ELR (cell line): ENCODE measurements around the gene IL17REL.

Experiments
- DNase-seq: peaks from one replicate; pipeline ENCODE4 v3.0.0-alpha.2; 2015; ENCODE audit warnings: low read depth

The IL17REL gene

GRCh38 chr22:49966774-49967705, 45.5 kb downstream of the IL17REL start:
- no peak for DNase-seq

DNA sequence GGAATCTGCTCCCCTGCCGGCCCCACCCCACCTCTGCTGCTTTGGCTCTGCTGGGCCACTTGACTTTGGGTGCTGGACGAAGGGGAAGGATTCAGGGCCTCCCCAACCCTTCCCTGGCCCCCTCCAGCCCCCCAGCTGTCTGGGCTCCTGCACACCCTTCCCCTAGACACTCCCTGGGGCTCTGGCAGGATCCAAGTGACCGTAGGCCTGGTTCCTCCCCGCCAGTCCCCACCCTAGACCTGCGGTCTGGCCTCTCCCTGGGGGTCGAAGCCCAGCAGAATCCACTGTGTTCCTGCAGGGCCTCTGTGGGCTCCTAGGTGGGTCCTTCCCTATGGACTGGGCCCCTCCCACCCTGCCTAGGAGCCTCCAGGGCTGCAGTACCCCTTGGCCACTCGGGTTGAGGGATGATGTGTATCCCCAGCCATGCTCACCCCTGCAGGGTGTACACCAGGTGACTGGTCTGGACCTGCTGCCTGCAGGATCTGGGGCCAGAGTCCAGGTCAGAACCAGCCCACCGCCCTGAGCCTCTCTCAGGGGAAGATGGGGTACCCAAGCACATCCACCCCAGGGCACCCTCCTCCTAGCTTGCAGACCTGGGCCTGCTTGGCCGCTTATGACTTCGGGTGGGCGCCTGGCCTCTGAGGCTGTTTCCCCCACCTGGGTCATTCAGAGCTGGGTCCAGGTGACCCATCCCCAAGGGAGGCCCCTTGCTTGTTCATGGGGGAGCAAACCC, 46.4 kb downstream of the IL17REL start:
- no peak for DNase-seq

GRCh38 chr22:49965091-49966040, 47.2 kb downstream of the IL17REL start:
- DNase-seq = no peak

DNA sequence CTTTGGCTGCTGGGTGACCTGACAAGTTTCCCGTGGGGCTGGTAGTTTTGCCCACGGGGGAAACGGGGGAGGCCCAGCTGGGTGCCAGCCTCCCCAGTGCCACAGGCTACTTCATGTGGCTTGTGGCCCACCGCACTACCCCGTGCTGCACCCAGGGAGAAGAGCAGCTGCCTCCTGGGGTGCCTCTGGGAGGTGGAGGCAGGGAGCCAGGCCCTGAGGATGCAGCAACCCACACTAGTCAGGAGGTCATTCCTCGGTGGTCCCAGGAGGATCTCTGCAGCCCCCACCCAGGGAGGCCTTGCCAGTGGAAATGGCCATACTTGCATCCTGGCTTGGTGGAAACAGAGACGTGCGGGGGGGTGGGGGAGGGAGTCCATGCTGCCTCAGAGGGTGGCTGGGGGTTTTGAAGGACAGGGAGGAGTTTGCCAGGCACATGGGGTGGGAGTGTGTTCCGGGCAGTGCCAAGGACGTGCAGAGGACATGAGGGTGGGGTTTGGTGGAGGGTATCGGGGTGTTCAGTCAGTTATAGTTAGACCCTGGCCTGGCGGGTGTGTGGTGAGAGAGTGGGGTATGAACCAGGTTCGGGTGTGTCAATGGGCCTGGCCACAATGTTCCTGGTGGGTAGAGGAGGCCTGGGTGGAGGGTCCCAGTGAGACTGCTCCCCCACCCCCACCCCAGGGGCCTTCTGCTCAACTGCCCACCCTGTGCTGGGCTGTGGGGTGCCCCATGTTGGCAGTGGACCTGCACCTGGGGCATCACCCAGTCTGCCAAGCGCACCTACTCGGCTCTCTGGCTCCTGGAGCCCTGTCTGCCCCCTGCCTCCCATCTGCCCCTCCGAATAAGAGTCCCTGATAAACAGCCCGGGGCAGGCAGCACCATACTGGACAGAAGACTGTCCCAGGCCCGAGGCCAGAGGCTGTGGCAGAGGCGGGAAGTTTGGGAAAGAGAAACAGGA, 48.2 kb downstream of the IL17REL start:
- DNase-seq = no peak

DNA sequence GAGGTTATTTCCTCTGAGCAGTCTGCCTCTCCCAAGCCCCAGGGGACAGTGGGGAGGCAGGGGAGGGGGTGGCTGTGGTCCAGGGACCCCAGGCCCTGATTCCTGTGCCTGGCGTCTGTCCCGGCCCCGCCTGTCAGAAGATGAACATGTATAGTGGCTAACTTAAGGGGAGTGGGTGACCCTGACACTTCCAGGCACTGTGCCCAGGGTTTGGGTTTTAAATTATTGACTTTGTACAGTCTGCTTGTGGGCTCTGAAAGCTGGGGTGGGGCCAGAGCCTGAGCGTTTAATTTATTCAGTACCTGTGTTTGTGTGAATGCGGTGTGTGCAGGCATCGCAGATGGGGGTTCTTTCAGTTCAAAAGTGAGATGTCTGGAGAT, 48.9 kb downstream of the IL17REL start:
- DNase-seq = no peak

DNA sequence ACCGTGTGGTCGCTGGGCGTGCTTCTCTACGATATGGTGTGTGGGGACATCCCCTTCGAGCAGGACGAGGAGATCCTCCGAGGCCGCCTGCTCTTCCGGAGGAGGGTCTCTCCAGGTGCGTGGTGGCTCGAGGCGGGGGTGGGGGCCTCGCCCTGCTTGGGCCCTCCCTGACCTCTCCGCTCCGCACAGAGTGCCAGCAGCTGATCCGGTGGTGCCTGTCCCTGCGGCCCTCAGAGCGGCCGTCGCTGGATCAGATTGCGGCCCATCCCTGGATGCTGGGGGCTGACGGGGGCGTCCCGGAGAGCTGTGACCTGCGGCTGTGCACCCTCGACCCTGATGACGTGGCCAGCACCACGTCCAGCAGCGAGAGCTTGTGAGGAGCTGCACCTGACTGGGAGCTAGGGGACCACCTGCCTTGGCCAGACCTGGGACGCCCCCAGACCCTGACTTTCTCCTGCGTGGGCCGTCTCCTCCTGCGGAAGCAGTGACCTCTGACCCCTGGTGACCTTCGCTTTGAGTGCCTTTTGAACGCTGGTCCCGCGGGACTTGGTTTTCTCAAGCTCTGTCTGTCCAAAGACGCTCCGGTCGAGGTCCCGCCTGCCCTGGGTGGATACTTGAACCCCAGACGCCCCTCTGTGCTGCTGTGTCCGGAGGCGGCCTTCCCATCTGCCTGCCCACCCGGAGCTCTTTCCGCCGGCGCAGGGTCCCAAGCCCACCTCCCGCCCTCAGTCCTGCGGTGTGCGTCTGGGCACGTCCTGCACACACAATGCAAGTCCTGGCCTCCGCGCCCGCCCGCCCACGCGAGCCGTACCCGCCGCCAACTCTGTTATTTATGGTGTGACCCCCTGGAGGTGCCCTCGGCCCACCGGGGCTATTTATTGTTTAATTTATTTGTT, 49.6 kb downstream of the IL17REL start:
- DNase-seq = no peak

- peak; percentile 94 for DNase-seq
These were observed 50.4 kb downstream of the IL17REL start for GRCh38 chr22:49962012-49962750.

- DNase-seq = no peak
These were observed 51.0 kb downstream of the IL17REL start for GRCh38 chr22:49961601-49962011.

- DNase-seq = peak; percentile 73
These were observed 51.5 kb downstream of the IL17REL start for GRCh38 chr22:49961005-49961600.

DNA sequence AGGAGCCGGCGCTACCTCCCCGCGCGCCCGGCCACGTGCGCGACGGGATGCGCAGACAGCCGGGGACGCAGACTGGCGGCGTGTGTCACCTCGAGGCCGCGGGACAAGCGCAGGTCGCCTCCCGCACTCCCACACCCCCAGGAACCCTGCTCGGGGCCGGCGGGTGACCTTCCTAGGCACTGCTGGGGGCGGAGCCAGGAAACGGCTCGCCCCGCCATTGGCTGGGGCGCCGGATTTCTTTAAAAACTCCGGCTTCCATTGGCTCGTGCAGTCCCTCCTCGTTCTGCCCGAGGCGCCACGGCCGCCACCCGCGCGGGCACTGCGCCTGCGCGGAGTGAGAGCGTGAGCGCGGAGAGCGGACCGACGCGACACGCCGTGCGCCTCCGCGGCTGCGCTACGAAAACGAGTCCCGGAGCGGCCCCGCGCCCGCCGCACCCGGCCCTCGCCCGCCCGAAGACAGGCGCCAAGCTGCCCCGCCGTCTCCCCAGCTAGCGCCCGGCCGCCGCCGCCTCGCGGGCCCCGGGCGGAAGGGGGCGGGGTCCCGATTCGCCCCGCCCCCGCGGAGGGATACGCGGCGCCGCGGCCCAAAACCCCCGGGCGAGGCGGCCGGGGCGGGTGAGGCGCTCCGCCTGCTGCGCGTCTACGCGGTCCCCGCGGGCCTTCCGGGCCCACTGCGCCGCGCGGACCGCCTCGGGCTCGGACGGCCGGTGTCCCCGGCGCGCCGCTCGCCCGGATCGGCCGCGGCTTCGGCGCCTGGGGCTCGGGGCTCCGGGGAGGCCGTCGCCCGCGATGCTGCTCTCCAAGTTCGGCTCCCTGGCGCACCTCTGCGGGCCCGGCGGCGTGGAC, 52.2 kb downstream of the IL17REL start, which contains the start of gene PIM3:
PIM3 (plus strand) TSS at position 614 of the 846 bp plus-strand sequence; CDS start at position 790, 176 bp downstream.
- DNase-seq = peak; percentile 93

- peak; percentile 79 for DNase-seq
These were observed 52.8 kb downstream of the IL17REL start for GRCh38 chr22:49959782-49960158.

GRCh38 chr22:49958931-49959781, 53.4 kb downstream of the IL17REL start:
- no peak for DNase-seq

DNA sequence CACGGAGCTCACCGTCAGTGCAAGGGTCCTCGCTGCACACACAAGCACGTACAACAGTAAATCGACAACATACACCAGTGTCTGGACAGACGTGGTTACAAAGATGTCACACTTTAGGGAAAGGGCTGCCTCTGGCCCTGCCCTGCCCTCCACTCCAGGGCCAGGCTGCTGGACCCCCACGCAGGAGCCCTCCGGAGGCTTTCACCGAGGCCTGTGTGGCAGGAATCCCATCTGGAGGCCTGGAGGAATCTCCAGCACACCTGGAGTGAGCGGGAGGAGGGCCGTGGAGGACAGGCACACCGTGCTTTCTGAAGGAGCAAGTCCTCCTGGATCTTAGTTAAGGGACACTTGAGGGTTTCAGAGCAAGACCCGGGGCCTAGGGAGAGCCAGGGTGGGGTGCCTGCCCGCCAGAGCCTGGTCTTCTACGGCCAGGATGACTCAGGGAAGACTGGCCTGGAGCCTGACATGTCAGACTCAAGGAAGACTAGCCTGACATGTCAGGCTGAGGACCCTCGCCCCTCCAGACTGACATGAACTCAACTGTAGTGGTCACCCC, 54.1 kb downstream of the IL17REL start:
- DNase-seq = no peak

- DNase-seq = no peak
These were observed 54.7 kb downstream of the IL17REL start for GRCh38 chr22:49957826-49958365.

DNA sequence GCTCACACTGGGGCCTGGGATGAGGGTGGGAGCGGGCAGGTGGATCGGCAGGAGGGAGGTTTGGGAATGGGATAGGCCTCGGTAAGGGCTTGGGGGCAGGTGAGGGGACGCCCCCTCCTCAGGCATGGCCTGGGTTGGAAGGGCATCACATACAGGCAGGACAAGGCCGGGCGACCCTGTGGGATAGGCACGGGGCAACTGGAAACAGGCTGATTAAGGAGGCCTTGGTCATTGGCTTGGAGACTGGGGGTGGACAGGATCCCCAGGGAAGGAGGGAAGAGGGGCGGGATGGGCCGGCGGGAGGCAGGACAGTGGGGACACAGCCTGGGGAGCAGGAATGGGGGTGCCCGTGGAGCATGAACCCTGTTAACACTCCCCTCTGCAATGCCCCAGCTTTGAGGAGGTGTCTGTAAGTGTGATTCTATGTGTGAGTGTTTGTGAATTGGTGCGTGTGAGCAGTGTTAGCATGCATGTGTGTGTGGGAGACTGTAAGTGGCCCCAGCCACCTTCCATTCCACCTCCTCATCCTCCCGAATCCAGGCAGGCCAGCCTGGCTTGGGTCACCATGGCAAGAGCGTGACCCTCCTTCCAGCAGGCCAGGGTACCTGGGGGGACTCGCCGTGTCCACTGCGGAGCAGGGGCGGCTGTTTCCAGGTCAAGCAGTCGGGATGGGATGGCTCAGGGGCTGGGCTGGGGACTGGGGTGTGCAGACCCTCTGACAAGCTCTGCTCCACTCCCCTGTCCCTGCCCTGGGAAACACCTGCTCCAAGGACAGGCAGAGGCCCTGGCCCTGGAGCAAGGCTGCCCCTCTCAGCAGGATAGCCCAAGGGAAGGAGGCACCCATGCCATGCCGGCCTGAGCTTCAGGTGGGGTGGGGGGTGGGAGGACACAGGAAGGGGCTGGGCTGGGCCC, 55.4 kb downstream of the IL17REL start:
- DNase-seq = no peak
